HG03025 (cell line): ENCODE results near the gene CLCF1.

ENCODE experiments used
- ATAC-seq: cut with Tn5 transposase; IDR thresholded peaks from one replicate; pipeline ENCODE4 v1.9.1; 2021; ENCODE audit warnings: mild to moderate bottlenecking, moderate library complexity; ENCODE audit not compliant: unreplicated experiment, low FRiP score

The CLCF1 gene

GRCh38 chr11:67376063-67376820 is 2.8 kb upstream of the CLCF1 start:
- no peak for ATAC-seq

- no peak for ATAC-seq
Observed at GRCh38 chr11:67375320-67376055, 2.1 kb upstream of the CLCF1 start.

GRCh38 chr11:67374571-67375281 is 1.3 kb upstream of the CLCF1 start:
- ATAC-seq, result no peak

- ATAC-seq, result no peak
Observed at GRCh38 chr11:67373648-67374570, 511 bp upstream of the CLCF1 start.

GRCh38 chr11:67372321-67372992 is 941 bp downstream of the CLCF1 start:
- ATAC-seq, result no peak

GRCh38 chr11:67371911-67372320 is 1.5 kb downstream of the CLCF1 start:
- no peak for ATAC-seq

- no peak for ATAC-seq
Observed at GRCh38 chr11:67371189-67371910, 2.0 kb downstream of the CLCF1 start.

- ATAC-seq, result no peak
Observed at GRCh38 chr11:67370351-67371076, 2.9 kb downstream of the CLCF1 start.

- no peak for ATAC-seq
Observed at GRCh38 chr11:67369801-67370284, 3.6 kb downstream of the CLCF1 start.

- no peak for ATAC-seq
Observed at GRCh38 chr11:67369275-67369674, 4.1 kb downstream of the CLCF1 start.

- no peak for ATAC-seq
Observed at GRCh38 chr11:67368621-67369020, 4.8 kb downstream of the CLCF1 start.

- no peak for ATAC-seq
Observed at GRCh38 chr11:67367761-67368227, 5.6 kb downstream of the CLCF1 start.

- ATAC-seq, result no peak
Observed at GRCh38 chr11:67366961-67367760, 6.2 kb downstream of the CLCF1 start.

GRCh38 chr11:67366546-67366945 is 6.9 kb downstream of the CLCF1 start:
- ATAC-seq, result no peak

- ATAC-seq, result no peak
Observed at GRCh38 chr11:67365736-67366444, 7.5 kb downstream of the CLCF1 start.

GRCh38 chr11:67364783-67365722 is 8.3 kb downstream of the CLCF1 start:
- ATAC-seq, result no peak
